Right atrium auricular region (tissue), 2 donors: ENCODE results near the gene AIFM3. TPM values are rescaled to one million over a fixed set of nuclear protein-coding genes. Genes with fewer than 3 reads are reported as not detected.

ENCODE experiments used
- DNase-seq: peaks from one replicate; pipeline ENCODE4 v3.0.0-alpha.2; 2019; ENCODE audit warnings: low spot score
- H3K27ac ChIP-seq, 2 donors: fragments of 200-600 bp; sonication (generic); 1 replicate in 1 of 2; 2 replicates in 1 of 2; pipeline ENCODE4 v1.5.1; 2016 to 2019
- H3K27me3 ChIP-seq, 2 donors: fragments of 200-600 bp; sonication (generic); one replicate each; pipeline versions ENCODE4 v1.5.1 to v1.6.0; 2017 to 2019
- H3K36me3 ChIP-seq: fragments of 200-600 bp; sonication (generic); one replicate; pipeline ENCODE4 v1.5.1; 2016
- H3K4me1 ChIP-seq, 2 donors: fragments of 200-600 bp; sonication (generic); one replicate each; pipeline versions ENCODE4 v1.5.1 to v1.6.0; 2017 to 2019
- H3K4me3 ChIP-seq, 2 donors: fragments of 200-600 bp; sonication (generic); 1 replicate in 1 of 2; 2 replicates in 1 of 2; pipeline ENCODE4 v1.5.1; 2017 to 2019; ENCODE audit warnings: mild to moderate bottlenecking in 1 of 2, moderate library complexity in 1 of 2
- H3K9me3 ChIP-seq, 2 donors: fragments of 200-600 bp; sonication (generic); one replicate each; pipeline ENCODE4 v1.5.1; 2019
- total RNA-seq, 2 donors: library from RNA; depleted of rRNA; stranded (reverse); fragments of >200 nt; gene quantifications; one replicate each; pipeline ENCODE4 v1.1.0, GENCODE V29; 2016
- TF ChIP-seq, protein P1 (sequence below), 2 donors: fragments of 200-600 bp; sonication (generic); IDR thresholded peaks; one replicate each; pipeline ENCODE4 v1.5.1; 2019; ENCODE audit warnings: antibody characterized with exemption in 2 of 2

Gene AIFM3
- total RNA-seq, 2 donors from 2014 or later = 0.75 to 1.0 TPM

GRCh38 chr22:20972933-20973577 lies 6.0 kb downstream of the AIFM3 start:
- Histone ChIP-seq H3K9me3 (peaks cover 0 to under 1% of the 10 kb centered on the region in 2 donors), H3K4me1 (peaks cover 0 to 4% of the 10 kb centered on the region in 2 donors), H3K27me3 (no peaks in the 10 kb centered on the region), H3K4me3 (no peak overlapping the region), H3K27ac (no peak overlapping the region), H3K36me3 (no peaks in the 10 kb centered on the region)
- no peak for DNase-seq
- TF ChIP-seq, protein P1, sequence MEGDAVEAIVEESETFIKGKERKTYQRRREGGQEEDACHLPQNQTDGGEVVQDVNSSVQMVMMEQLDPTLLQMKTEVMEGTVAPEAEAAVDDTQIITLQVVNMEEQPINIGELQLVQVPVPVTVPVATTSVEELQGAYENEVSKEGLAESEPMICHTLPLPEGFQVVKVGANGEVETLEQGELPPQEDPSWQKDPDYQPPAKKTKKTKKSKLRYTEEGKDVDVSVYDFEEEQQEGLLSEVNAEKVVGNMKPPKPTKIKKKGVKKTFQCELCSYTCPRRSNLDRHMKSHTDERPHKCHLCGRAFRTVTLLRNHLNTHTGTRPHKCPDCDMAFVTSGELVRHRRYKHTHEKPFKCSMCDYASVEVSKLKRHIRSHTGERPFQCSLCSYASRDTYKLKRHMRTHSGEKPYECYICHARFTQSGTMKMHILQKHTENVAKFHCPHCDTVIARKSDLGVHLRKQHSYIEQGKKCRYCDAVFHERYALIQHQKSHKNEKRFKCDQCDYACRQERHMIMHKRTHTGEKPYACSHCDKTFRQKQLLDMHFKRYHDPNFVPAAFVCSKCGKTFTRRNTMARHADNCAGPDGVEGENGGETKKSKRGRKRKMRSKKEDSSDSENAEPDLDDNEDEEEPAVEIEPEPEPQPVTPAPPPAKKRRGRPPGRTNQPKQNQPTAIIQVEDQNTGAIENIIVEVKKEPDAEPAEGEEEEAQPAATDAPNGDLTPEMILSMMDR (IDR thresholded peaks at IDR 0.05) = no peak

DNA sequence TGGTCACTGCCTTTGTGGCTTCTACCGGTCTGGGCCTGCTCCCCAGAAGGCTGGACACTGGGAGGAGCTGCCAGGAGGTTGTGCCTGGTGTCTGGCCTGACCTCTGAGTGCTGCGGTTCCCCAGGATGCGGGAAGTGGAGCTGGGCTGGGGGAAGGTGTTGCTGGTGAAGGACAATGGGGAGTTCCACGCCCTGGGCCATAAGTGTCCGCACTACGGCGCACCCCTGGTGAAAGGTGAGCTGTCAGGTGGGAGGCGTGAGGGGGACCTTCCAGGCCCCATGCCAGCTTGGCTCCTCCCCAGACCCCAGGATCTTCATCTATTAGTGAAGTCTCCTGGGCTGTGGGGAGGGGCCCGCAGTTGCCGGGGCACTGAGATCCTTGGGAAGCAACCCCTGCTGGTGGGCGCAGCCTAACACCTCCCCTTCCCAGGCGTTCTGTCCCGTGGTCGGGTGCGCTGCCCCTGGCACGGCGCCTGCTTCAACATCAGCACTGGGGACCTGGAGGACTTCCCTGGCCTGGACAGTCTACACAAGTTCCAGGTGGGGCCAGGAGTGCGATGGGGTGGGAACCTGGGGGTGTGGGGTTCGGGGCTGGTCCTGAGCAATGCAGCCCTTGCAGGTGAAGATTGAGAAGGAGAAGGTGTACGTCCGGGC lies 6.7 kb downstream of the AIFM3 start:
- H3K27ac ChIP-seq = no peak overlapping the region
- peaks cover 0 to 7% of the 10 kb centered on the region in 2 donors for H3K9me3 ChIP-seq
- DNase-seq = no peak
- no peaks in the 10 kb centered on the region for H3K27me3 ChIP-seq
- no peaks in the 10 kb centered on the region for H3K36me3 ChIP-seq
- H3K4me1 ChIP-seq = peaks cover 0 to under 1% of the 10 kb centered on the region in 2 donors
- TF ChIP-seq, protein P1 (IDR thresholded peaks at IDR 0.05) = no peak
- H3K4me3 ChIP-seq = no peak overlapping the region

DNA sequence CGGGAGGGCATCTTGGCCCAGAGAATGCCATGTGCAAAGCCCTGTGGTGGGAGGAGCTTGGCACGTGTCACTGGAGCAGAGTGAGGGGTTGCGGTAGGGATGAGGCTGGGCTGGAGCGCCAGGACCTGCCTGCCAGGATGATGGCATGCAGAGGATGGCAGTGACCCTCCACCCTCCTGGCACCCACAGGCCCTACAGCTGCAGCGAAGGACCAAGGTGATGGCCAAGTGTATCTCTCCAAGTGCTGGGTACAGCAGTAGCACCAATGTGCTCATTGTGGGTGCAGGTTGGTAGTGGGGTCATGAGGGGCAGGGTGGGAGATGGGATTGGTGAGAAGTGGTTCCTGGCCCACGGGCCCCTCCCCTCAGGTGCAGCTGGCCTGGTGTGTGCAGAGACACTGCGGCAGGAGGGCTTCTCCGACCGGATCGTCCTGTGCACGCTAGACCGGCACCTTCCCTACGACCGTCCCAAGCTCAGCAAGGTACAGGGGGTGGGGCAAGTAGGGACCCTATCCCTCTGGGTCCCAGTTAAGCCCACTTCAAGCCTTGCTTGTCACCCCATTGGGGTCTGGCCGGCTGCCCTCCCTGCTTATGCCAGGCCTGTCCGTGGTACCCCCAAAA lies 7.4 kb downstream of the AIFM3 start:
- no peaks in the 10 kb centered on the region for H3K27me3 ChIP-seq
- H3K4me1 ChIP-seq = peaks cover 0 to 5% of the 10 kb centered on the region in 2 donors
- H3K4me3 ChIP-seq = no peak overlapping the region
- H3K27ac ChIP-seq = no peak overlapping the region
- H3K36me3 ChIP-seq = no peaks in the 10 kb centered on the region
- no peak for DNase-seq
- peaks cover 0 to 10% of the 10 kb centered on the region in 2 donors for H3K9me3 ChIP-seq
- TF ChIP-seq, protein P1 (IDR thresholded peaks at IDR 0.05) = no peak

DNA sequence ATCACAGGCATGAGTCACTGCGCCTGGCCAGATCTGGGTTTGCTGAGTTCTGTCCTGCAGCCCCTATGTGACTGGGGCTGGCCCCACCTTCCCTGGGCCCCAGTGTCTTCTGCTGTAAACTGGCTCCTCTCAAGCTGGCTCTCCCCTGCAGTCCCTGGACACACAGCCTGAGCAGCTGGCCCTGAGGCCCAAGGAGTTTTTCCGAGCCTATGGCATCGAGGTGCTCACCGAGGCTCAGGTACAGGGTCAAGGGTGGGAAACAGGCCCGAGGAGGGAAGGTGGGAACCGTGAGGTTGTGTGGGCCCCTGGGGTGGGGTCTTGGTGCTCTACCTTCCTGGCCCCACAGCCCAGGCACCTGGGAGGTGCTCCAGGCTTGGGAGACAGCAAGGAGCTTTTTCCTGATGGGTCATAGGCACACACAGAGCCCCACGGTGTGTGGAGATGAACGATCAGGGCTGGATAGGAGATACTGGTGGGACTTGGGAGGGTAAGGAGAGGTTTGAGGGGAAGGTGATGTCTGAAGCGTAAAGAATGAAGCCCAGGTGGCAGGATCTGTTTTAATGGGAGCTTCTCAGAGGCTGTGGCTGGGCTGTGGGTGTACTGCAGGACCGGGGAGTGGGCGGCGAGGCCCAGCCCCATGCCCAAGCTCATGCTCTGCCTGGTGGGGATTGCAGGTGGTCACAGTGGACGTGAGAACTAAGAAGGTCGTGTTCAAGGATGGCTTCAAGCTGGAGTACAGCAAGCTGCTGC lies 8.7 kb downstream of the AIFM3 start:
- no peak overlapping the region for H3K4me3 ChIP-seq
- H3K27me3 ChIP-seq = no peaks in the 10 kb centered on the region
- TF ChIP-seq, protein P1 (IDR thresholded peaks at IDR 0.05) = no peak
- H3K36me3 ChIP-seq = no peaks in the 10 kb centered on the region
- H3K9me3 ChIP-seq = peaks cover 0 to 10% of the 10 kb centered on the region in 2 donors
- H3K4me1 ChIP-seq = peaks cover 0 to 16% of the 10 kb centered on the region in 2 donors
- no peak overlapping the region for H3K27ac ChIP-seq
- no peak for DNase-seq

DNA sequence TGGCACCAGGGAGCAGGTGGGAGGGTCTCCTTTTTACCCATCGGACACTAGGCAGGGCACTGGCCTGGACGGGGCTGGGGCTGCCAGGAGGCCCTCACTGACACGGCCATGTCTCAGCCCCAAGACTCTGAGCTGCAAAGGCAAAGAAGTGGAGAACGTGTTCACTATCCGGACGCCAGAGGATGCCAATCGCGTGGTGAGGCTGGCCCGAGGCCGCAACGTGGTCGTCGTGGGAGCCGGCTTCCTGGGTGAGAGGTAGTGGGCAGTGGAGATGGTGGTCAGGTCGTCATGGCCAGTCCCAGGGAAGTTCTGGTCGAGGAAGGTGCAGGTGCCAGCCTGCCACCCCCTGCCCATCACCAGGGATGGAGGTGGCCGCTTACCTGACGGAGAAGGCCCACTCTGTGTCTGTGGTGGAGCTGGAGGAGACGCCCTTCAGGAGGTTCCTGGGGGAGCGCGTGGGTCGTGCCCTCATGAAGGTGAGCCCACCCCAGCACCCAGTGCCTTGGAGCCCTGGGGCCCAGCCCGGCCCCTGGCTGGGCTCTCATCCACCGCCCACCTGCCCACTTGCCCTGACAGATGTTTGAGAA lies 9.3 kb downstream of the AIFM3 start:
- no peaks in the 10 kb centered on the region for H3K27me3 ChIP-seq
- no peaks in the 10 kb centered on the region for H3K36me3 ChIP-seq
- peaks cover 0 to 23% of the 10 kb centered on the region in 2 donors for H3K4me1 ChIP-seq
- TF ChIP-seq, protein P1 (IDR thresholded peaks at IDR 0.05) = no peak
- DNase-seq = no peak
- H3K9me3 ChIP-seq = peaks cover 0 to 10% of the 10 kb centered on the region in 2 donors
- H3K27ac ChIP-seq = no peak overlapping the region
- no peak overlapping the region for H3K4me3 ChIP-seq
